ENCODE data around the gene GSTP1. TPM values are rescaled to one million over a fixed set of nuclear protein-coding genes. Genes with fewer than 3 reads are reported as not detected.
"Not testable (repeated sequence)": the region's sequence is repeated elsewhere in the genome, so short reads cannot be mapped to it uniquely, and the experiment has no call there.

GSTP1 gene
- total and polyA plus RNA-seq, 2 donors from 2014 or later = 800 to 1,687 TPM

GRCh38 chr11:67599149-67599548 is 15.5 kb downstream of the GSTP1 start:
- FAIRE-seq (no peak), DNase-seq (no peak)
- intact Hi-C loops (cut with DNase I) = no loop called here
- no peaks in the 10 kb centered on the region for H3K27me3 ChIP-seq (ENCODE audit: control insufficient read depth, insufficient read depth, low read length)
- H3K36me3 ChIP-seq (ENCODE audit: control insufficient read depth in 2 of 3, insufficient read depth in 3 of 3, low read length in 3 of 3) = no peaks in the 10 kb centered on the region
- no peak overlapping the region for H3K9ac ChIP-seq (ENCODE audit: low read length in 3 of 3)
- no peaks in the 10 kb centered on the region for H3K9me3 ChIP-seq (ENCODE audit: control insufficient read depth in 2 of 3, insufficient read depth in 1 of 3, low read length in 3 of 3)
- H3K4me1 ChIP-seq (ENCODE audit: control insufficient read depth in 2 of 3, insufficient read depth in 2 of 3, low read depth in 1 of 3, low read length in 3 of 3) = no peaks in the 10 kb centered on the region
- H3K4me3 ChIP-seq (ENCODE audit: low read length in 3 of 3) = no peak overlapping the region
- H3K27ac ChIP-seq (ENCODE audit: low read depth in 2 of 2, low read length in 2 of 2) = no peak overlapping the region
- TF ChIP-seq CTCF (IDR thresholded peaks at IDR 0.05; ENCODE audit: borderline replicate concordance, extremely low read depth, insufficient read depth) = no peak

GRCh38 chr11:67600324-67601029 is 16.9 kb downstream of the GSTP1 start:
- Histone ChIP-seq H3K9me3 (ENCODE audit: control insufficient read depth in 2 of 3, insufficient read depth in 1 of 3, low read length in 3 of 3) (no peaks in the 10 kb centered on the region), H3K27me3 (ENCODE audit: control insufficient read depth, insufficient read depth, low read length) (no peaks in the 10 kb centered on the region), H3K4me3 (ENCODE audit: low read length in 3 of 3) (no peak overlapping the region), H3K27ac (ENCODE audit: low read depth in 2 of 2, low read length in 2 of 2) (no peak overlapping the region), H3K9ac (ENCODE audit: low read length in 3 of 3) (no peak overlapping the region), H3K4me1 (ENCODE audit: control insufficient read depth in 2 of 3, insufficient read depth in 2 of 3, low read depth in 1 of 3, low read length in 3 of 3) (no peaks in the 10 kb centered on the region), H3K36me3 (ENCODE audit: control insufficient read depth in 2 of 3, insufficient read depth in 3 of 3, low read length in 3 of 3) (no peaks in the 10 kb centered on the region)
- FAIRE-seq (no peak), DNase-seq (no peak)
- intact Hi-C loops (cut with DNase I) = no loop called here
- TF ChIP-seq CTCF (IDR thresholded peaks at IDR 0.05; ENCODE audit: borderline replicate concordance, extremely low read depth, insufficient read depth) = no peak

- Histone ChIP-seq H3K36me3 (ENCODE audit: control insufficient read depth in 2 of 3, insufficient read depth in 3 of 3, low read length in 3 of 3) (no peaks in the 10 kb centered on the region), H3K4me3 (ENCODE audit: low read length in 3 of 3) (no peak overlapping the region), H3K9ac (ENCODE audit: low read length in 3 of 3) (no peak overlapping the region), H3K27ac (ENCODE audit: low read depth in 2 of 2, low read length in 2 of 2) (no peak overlapping the region), H3K4me1 (ENCODE audit: control insufficient read depth in 2 of 3, insufficient read depth in 2 of 3, low read depth in 1 of 3, low read length in 3 of 3) (peaks cover 0 to under 1% (median 0%) of the 10 kb centered on the region in 3 donors), H3K9me3 (ENCODE audit: control insufficient read depth in 2 of 3, insufficient read depth in 1 of 3, low read length in 3 of 3) (no peaks in the 10 kb centered on the region), H3K27me3 (ENCODE audit: control insufficient read depth, insufficient read depth, low read length) (no peaks in the 10 kb centered on the region)
- DNase-seq = no peak
- intact Hi-C loops (cut with DNase I) = no loop called here
- FAIRE-seq = no peak
- TF ChIP-seq CTCF (IDR thresholded peaks at IDR 0.05; ENCODE audit: borderline replicate concordance, extremely low read depth, insufficient read depth) = no peak
These were observed 17.5 kb downstream of the GSTP1 start for GRCh38 chr11:67601098-67601497.

- DNase-seq; intact Hi-C loops (cut with DNase I); H3K36me3 ChIP-seq (ENCODE audit: control insufficient read depth in 2 of 3, insufficient read depth in 3 of 3, low read length in 3 of 3); H3K27ac ChIP-seq (ENCODE audit: low read depth in 2 of 2, low read length in 2 of 2); H3K9ac ChIP-seq (ENCODE audit: low read length in 3 of 3); H3K27me3 ChIP-seq (ENCODE audit: control insufficient read depth, insufficient read depth, low read length); FAIRE-seq; H3K9me3 ChIP-seq (ENCODE audit: control insufficient read depth in 2 of 3, insufficient read depth in 1 of 3, low read length in 3 of 3); H3K4me3 ChIP-seq (ENCODE audit: low read length in 3 of 3): not testable (repeated sequence)
- H3K4me1 ChIP-seq (ENCODE audit: control insufficient read depth in 2 of 3, insufficient read depth in 2 of 3, low read depth in 1 of 3, low read length in 3 of 3) = peaks cover 0 to 11% (median 0%) of the 10 kb centered on the region in 3 donors
These were observed 20.5 kb downstream of the GSTP1 start for GRCh38 chr11:67604119-67604518.
